ENCODE measurements around the gene KIAA1755.

KIAA1755 gene

GRCh38 chr20:38221119-38221589 lies 39.4 kb downstream of the KIAA1755 start:
- peak; percentile 47 to 49 for DNase-seq (ENCODE audit: low read depth in 1 of 2, low spot score in 1 of 2)

GRCh38 chr20:38220587-38221118 lies 39.9 kb downstream of the KIAA1755 start:
- no peak for DNase-seq (ENCODE audit: low read depth in 1 of 2, low spot score in 1 of 2)

GRCh38 chr20:38219006-38219950 lies 41.3 kb downstream of the KIAA1755 start:
- no peak for DNase-seq (ENCODE audit: low read depth in 1 of 2, low spot score in 1 of 2)

GRCh38 chr20:38218566-38218885 lies 42.0 kb downstream of the KIAA1755 start:
- no peak for DNase-seq (ENCODE audit: low read depth in 1 of 2, low spot score in 1 of 2)

- no peak for DNase-seq (ENCODE audit: low read depth in 1 of 2, low spot score in 1 of 2)
These were observed 42.6 kb downstream of the KIAA1755 start for GRCh38 chr20:38217791-38218565.

- DNase-seq (ENCODE audit: low read depth in 1 of 2, low spot score in 1 of 2) = no peak
These were observed 43.6 kb downstream of the KIAA1755 start for GRCh38 chr20:38216746-38217595.

- DNase-seq (ENCODE audit: low read depth in 1 of 2, low spot score in 1 of 2) = no peak
These were observed 44.3 kb downstream of the KIAA1755 start for GRCh38 chr20:38216201-38216600.

- DNase-seq (ENCODE audit: low read depth in 1 of 2, low spot score in 1 of 2) = no peak
These were observed 45.0 kb downstream of the KIAA1755 start for GRCh38 chr20:38215194-38216182.

GRCh38 chr20:38214256-38215193 lies 46.0 kb downstream of the KIAA1755 start:
- DNase-seq (ENCODE audit: low read depth in 1 of 2, low spot score in 1 of 2) = no peak

GRCh38 chr20:38213607-38213940 lies 47.0 kb downstream of the KIAA1755 start:
- no peak for DNase-seq (ENCODE audit: low read depth in 1 of 2, low spot score in 1 of 2)

GRCh38 chr20:38212806-38213606 lies 47.5 kb downstream of the KIAA1755 start:
- DNase-seq (ENCODE audit: low read depth in 1 of 2, low spot score in 1 of 2) = no peak

GRCh38 chr20:38211200-38212097 lies 49.1 kb downstream of the KIAA1755 start:
- no peak for DNase-seq (ENCODE audit: low read depth in 1 of 2, low spot score in 1 of 2)

- DNase-seq (ENCODE audit: low read depth in 1 of 2, low spot score in 1 of 2) = no peak
These were observed 49.8 kb downstream of the KIAA1755 start for GRCh38 chr20:38210741-38211140.

- DNase-seq (ENCODE audit: low read depth in 1 of 2, low spot score in 1 of 2) = no peak
These were observed 50.7 kb downstream of the KIAA1755 start for GRCh38 chr20:38209736-38210405.

GRCh38 chr20:38209054-38209675 lies 51.4 kb downstream of the KIAA1755 start:
- no peak for DNase-seq (ENCODE audit: low read depth in 1 of 2, low spot score in 1 of 2)

- DNase-seq (ENCODE audit: low read depth in 1 of 2, low spot score in 1 of 2) = no peak
These were observed 52.0 kb downstream of the KIAA1755 start for GRCh38 chr20:38208523-38208922.
